COR-L47 (cell line): ENCODE results near the gene CHST8.
A peak's percentile ranks its signal among the peaks of the same experiment; 100 is the strongest.

Source experiments
- DNase-seq: peaks from one replicate; lab custom pipeline; 2025; lab: John Stamatoyannopoulos, UW

Gene CHST8

GRCh38 chr19:33673996-33674625 is 52.4 kb downstream of the CHST8 start:
- DNase-seq: no peak

GRCh38 chr19:33674626-33675367 is 53.0 kb downstream of the CHST8 start:
- DNase-seq: no peak

GRCh38 chr19:33675501-33676124 is 53.9 kb downstream of the CHST8 start:
- no peak for DNase-seq

- DNase-seq: no peak
Observed at GRCh38 chr19:33676999-33677665, 55.4 kb downstream of the CHST8 start.

GRCh38 chr19:33677745-33678426 is 56.1 kb downstream of the CHST8 start:
- no peak for DNase-seq

DNA sequence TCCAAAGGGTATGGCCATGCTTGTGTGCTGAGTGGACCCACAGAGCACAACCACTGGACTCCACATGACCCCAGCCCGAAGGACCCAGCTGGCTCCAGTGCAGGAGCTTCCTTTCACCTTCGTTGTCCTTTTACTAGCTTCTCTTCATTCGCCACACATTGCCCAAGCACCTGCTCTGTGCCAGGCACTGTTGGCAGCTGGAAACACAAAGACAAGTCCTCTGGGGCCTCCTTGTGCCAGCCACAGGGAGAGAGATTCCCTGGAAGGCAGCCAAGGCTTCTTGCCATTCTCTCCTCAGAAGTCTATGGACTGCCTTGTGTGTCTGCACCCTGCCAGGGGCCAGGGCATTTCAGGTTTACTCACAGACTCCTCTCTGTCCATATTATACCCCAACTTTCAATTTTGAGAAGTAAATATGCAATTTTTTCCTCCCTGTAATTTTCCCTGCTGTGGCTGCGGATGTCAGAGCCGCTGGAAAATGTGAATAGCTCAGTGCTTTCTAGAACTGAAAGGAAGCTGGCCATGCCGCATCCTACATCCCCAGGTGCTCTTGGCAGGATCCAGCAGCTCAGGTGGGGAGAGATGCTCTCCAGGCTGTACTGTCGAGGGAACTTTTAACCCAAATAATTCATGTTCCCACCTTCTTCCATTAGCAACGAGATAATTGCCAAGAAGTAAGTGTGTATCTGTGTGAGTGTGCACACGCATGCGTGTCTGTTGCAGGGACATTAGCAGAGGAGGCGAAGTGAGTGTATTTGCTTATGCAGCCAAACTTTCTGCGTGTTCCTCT is 57.2 kb downstream of the CHST8 start:
- peak; percentile 94 for DNase-seq

DNA sequence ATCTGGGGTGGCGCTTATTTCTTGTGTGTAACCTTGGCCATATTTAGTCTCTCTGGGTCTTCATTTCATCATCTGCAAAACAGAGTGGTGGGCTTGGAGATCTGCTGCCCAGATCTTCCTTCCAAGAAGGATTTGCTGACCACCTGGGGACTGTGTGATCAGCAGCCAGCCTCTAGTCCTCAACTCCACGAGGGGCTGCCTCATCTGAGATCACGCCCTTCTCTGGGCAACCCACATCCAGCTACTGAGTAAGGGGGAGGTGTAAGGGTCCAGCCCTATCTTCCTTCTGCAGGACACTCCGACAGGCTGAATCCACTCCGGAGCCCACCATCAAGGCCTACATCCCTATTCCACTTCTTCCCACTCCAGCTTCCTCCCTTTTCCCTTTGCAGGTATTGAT is 57.9 kb downstream of the CHST8 start:
- no peak for DNase-seq

DNA sequence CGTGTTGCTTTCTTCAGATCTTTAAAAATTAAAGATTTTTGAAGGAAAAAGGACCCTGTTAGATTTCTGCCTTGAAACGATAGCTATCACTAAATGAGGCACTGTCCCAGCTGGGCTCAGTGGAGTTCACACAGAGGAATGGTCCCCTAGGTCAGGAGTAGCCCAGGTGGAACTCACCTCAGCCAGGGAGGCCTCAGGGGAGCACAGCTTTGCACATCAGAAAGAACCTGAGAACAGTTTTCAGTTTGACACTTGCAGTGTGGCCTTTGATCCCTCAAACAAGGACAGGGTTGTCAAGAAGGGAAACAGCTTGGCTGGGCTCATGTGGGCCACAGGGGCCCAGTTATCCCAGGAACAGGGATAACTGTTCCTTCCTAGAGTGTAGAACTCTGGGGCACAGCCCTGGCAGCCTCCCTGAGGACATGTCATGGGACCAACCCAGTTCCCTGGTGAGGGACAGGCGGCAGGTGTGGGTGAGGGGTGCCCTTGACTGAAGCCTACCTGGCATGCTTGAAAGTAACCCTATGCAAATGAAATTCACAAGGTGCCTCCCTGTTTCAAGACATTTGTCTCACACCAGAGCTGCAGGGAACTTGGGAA is 59.4 kb downstream of the CHST8 start:
- DNase-seq: no peak

DNA sequence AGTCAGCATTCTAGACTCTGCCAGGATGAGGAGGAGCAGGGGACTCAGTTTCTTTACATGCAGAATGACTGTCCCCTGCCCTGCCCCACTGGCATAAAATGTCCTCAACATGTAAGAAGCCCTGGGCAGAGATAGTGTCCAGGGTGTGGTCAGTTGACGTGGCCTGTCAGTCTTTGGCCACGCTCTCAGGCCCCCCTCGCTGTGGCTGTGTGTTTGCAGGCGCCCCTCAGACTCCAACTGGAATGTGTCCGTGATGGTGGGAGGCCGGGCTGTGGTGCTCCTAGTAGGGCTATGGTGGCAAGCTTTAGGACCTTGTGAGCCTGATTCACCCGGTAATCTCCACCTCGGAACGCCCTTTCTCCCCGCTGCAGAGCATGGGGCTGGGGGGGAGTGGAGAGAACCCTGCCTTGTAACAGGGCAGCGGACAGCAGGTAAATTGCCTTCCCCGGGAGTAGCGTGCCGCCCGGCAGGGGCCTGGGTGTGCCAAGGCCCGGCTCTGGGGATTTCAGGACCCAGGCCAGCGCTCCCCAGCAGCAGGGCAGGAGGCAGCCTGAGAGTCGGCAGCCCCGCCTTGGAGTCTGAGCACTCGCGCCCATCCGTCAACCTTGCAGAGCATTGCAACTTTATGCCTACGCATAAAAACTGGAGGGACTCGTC is 62.3 kb downstream of the CHST8 start:
- DNase-seq: no peak

GRCh38 chr19:33684538-33685232 is 62.9 kb downstream of the CHST8 start:
- no peak for DNase-seq

- no peak for DNase-seq
Observed at GRCh38 chr19:33685541-33685940, 63.8 kb downstream of the CHST8 start.

DNA sequence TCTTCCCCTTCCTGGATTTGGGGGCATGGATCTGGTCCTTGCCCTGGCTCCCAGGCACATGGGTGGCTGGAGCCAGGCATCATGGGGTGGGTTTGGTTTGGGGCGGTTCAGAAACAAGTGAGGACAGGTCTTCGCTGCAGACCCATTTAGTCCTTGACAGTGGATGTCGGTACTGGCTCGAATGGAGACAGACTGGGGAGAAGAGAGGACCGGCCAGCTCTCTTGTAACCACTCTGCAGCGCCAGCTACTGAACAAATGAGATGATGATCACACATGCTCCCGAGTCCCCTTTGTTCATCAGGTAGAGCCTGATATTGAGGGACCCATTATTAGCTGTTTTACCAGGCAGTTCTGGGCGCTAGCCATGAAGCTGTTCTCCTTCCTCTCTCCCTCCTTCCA is 64.5 kb downstream of the CHST8 start:
- no peak for DNase-seq

GRCh38 chr19:33686687-33687480 is 65.1 kb downstream of the CHST8 start:
- no peak for DNase-seq

DNA sequence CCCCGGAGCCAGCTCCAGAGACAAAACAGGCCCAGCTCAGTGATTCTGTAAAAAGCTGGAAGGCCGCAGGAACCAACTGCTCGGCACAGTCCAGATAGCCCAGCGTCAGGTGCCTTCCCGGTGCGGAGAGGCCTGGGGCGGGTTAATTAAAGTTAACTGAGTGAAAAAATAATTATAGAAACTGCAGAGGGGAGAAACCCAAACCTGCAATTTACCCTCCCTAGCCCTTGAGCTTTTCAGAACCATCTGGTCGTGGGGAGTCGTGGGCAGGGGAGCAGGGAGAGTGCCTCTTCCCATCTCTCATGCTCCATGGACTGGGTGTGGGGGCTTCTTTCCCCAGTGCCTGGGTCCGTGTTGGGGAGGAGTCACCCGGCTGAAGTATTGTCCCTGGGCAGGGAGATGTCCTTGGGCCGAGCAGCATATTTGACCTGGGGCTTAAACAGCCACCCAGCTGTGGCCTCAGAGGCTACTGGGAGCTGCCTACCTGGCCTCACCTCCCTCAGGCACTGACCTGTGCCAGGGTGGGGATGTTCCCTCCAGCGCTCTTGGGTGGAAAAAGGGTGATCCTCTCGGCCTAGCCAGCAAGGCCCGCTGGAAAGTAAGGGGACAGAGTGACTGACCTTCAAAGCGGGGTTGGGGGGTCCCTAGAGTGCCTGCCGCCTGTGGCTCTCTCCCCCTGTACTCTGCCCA is 65.9 kb downstream of the CHST8 start:
- DNase-seq: no peak

DNA sequence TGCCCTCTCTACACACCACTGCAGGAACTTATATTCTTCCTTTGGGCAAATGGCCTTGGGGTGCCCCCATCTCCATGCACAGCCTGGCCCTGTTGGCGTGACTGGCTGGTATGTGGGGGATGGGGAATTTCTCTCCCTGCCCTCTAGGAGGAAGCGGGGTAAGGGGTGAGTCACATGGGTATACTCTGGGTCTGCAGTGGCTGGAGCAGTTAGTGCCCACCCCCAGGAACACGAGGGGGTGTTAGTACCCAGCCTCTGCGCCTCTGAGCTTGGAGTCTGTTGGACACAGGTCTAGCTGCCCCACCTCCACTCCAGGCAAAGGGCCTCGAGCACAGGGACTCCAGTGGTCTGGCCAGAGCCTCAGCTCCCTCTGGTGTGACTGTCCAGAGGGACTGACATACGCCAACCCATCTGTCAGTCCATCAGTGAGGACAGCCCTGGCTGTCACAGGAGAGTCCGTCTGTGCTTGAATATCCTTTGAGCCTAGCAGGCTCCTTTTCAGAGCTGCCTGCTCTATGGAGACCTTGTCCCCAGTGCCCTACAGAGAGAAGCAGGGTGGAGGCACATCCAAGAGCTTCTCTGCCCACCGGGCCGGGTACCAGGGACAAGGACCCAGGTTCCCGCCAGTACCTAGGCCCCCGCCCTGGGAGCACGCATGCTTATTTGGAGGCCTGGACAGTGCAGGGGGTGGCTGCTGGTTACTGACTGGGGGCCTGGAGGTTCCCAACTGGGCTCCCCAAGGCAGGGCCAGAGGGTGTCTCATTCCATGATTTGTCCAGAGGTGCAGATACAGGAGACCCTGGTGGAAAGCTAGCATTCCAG is 66.6 kb downstream of the CHST8 start:
- DNase-seq: no peak

DNA sequence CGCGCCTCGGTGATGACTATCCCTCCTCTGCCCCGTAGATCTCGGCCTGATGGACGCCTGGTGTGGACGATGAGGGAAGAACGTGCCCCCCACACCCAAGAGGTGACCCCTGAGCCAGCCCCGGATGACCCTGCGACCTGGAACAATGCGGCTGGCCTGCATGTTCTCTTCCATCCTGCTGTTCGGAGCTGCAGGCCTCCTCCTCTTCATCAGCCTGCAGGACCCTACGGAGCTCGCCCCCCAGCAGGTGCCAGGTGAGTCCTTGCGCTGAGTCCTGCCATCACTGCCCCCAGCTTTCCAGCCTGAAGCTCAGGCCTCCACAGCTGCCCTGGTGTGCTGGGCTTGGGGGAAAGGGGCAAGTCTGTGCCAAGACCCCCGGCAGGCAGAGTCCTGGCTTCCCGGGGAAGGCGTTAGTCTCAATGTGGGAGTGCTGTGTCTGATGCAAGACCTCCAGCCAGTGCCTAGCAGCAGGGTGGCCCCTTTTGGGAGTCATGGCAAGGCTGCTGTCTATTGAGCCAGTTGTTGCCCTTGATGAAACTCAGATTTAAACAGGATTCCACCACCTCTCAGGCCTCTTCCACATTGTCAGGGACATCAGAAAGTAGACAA is 67.5 kb downstream of the CHST8 start:
- no peak for DNase-seq

- DNase-seq: no peak
Observed at GRCh38 chr19:33689868-33690267, 68.1 kb downstream of the CHST8 start.
